AG04450 (cell line): ENCODE measurements around the gene PCNX2. TPM values are rescaled to one million over a fixed set of nuclear protein-coding genes. Genes with fewer than 3 reads are reported as not detected.

Experiments used
- CTCF ChIA-PET: fragments of 300-600, 350-600 bp; formaldehyde crosslinking; extraction: SDS; loops from one replicate; lab custom pipeline; 2022; ENCODE audit warnings: antibody characterized with exemption, inconsistent platforms; lab: Charles Lee
- POLR2A ChIA-PET: fragments of 350-600 bp; formaldehyde crosslinking; extraction: SDS; loops from one replicate; lab custom pipeline; 2021; ENCODE audit warnings: antibody characterized with exemption, inconsistent platforms; lab: Yijun Ruan, JAX
- DNase-seq: peaks from one replicate; pipeline ENCODE4 v3.0.0-alpha.2; 2011; ENCODE audit warnings: low read depth, low spot score
- H3K27ac ChIP-seq: one replicate; pipeline ENCODE4 v1.5.1; 2012; ENCODE audit warnings: low read depth, low read length, control low read depth
- H3K27me3 ChIP-seq: one replicate; pipeline ENCODE4 v1.6.0; 2012; ENCODE audit warnings: low read length; ENCODE audit not compliant: control insufficient read depth, insufficient read depth
- H3K4me3 ChIP-seq: 2 replicates; pipeline ENCODE4 v1.5.1; 2011; ENCODE audit warnings: mild to moderate bottlenecking, low read depth, low read length, control low read depth
- H3K9me3 ChIP-seq: 2 replicates; pipeline ENCODE4 v1.5.1; 2012; ENCODE audit warnings: low read length; ENCODE audit not compliant: control insufficient read depth, insufficient read depth
- polyA plus RNA-seq: library from polyadenylated mRNA; depleted of rRNA; stranded (reverse); fragments of >200 nt; gene quantifications from 2 replicates; pipeline ENCODE4 v1.2.3, GENCODE V29; 2011
- TF ChIP-seq, protein P1 (sequence below): IDR thresholded peaks from 2 replicates; pipeline ENCODE4 v1.5.1; 2011; ENCODE audit warnings: low read depth, low read length, control low read depth, inconsistent platforms

Gene PCNX2
- polyA plus RNA-seq, 1 experiment, result 29.8 TPM

DNA sequence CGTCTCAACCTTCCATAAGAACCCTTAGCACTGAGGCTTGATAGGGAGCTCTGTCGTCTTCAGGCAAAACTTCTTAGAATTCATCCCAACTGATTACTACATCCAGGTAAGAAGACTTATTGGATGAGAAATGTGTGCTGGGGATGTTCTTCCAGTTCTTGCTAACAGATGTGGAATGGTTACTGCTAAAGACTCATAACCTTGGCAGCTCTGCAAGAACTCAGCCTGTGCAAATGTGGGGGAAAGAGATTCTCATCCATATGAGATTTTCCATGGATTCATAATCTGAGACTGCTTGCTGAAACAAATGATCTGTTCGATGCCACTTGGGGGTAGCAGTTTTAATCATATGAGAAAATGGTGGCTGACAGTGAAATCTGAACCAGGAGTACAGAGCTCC, 296.9 kb downstream of the PCNX2 start:
- TF ChIP-seq, protein P1, sequence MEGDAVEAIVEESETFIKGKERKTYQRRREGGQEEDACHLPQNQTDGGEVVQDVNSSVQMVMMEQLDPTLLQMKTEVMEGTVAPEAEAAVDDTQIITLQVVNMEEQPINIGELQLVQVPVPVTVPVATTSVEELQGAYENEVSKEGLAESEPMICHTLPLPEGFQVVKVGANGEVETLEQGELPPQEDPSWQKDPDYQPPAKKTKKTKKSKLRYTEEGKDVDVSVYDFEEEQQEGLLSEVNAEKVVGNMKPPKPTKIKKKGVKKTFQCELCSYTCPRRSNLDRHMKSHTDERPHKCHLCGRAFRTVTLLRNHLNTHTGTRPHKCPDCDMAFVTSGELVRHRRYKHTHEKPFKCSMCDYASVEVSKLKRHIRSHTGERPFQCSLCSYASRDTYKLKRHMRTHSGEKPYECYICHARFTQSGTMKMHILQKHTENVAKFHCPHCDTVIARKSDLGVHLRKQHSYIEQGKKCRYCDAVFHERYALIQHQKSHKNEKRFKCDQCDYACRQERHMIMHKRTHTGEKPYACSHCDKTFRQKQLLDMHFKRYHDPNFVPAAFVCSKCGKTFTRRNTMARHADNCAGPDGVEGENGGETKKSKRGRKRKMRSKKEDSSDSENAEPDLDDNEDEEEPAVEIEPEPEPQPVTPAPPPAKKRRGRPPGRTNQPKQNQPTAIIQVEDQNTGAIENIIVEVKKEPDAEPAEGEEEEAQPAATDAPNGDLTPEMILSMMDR, result no peak
- DNase-seq, result no peak
- H3K27ac ChIP-seq, result no peak overlapping the region
- H3K4me3 ChIP-seq, result no peak overlapping the region
- POLR2A ChIA-PET, result no interaction called here
- H3K27me3 ChIP-seq, result no peaks in the 10 kb centered on the region
- CTCF ChIA-PET, result no interaction called here
- H3K9me3 ChIP-seq, result peaks cover 5% of the 10 kb centered on the region

DNA sequence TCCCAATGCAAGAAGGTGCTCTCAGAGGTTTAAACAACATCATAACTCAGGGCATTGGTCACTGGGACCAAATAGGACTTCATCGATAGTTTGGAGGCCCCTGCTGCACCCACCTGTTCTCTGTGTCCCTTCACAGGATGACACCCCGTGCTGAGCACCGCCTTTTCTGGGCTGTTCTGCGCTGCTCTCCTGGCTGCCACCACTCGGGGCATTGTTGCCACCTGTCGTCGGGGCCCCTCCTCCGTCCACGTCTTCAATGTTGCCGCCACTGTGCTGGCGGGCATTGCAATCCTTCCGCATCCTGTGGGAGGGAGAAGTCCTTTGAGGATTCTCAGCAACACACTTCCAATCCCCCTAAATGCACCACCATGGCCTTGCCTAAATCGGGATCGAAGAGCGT, 297.4 kb downstream of the PCNX2 start:
- POLR2A ChIA-PET, result no interaction called here
- CTCF ChIA-PET, result no interaction called here

DNA sequence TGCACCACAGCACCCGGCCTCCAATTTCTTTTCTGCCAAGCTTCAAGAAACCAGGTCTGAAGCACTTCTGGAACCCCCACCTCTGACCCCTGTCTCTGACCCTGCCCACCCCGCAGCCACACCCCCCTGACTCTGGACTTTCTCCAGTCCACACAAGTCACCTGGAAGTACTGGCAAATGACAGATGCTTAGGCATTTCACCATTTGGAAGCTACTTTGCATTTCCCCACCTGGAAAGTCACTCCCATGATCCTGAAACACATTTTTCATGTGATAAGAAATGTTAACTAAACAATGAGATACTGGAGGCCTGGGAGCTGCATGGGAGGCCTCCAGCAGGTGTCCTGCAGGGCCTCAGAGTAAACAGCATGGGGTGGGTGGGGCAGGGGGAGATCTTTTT, 299.4 kb downstream of the PCNX2 start:
- TF ChIP-seq, protein P1, result no peak
- DNase-seq, result no peak
- ChIA-PET CTCF (no interaction called here), POLR2A (no interaction called here)
- no peak overlapping the region for H3K4me3 ChIP-seq
- H3K9me3 ChIP-seq, result peaks cover 8% of the 10 kb centered on the region
- no peak overlapping the region for H3K27ac ChIP-seq
- H3K27me3 ChIP-seq, result no peaks in the 10 kb centered on the region

More for the DNA sequence above, 297.4 kb downstream of the PCNX2 start:
- no peaks in the 10 kb centered on the region for H3K27me3 ChIP-seq
- DNase-seq, result no peak
- no peak overlapping the region for H3K4me3 ChIP-seq
- TF ChIP-seq, protein P1, result no peak
- H3K9me3 ChIP-seq, result peaks cover 8% of the 10 kb centered on the region
- H3K27ac ChIP-seq, result no peak overlapping the region

DNA sequence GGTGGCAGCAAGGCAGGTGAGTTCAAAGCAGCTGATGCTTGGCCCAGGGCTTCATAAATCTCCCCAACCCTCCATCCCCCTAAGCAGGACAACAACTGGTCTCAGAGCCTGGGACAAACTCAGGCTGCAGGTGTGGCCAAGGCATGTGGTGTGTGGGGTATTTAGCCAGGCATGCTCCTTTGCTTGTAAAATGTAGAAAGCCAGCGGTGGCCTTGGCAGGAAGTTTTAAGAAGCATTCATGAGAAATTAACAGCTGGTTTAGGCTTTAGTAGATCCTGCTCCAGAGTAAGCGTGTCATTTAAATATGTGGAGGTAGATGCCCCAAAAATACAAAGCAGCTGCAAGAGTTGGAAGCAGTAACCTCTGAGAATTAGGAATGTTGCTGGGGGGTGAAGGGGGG, 300.3 kb downstream of the PCNX2 start:
- TF ChIP-seq, protein P1, result no peak
- CTCF ChIA-PET, result no interaction called here
- no peak for DNase-seq
- Histone ChIP-seq H3K27ac (no peak overlapping the region), H3K27me3 (no peaks in the 10 kb centered on the region), H3K4me3 (no peak overlapping the region), H3K9me3 (peaks cover 8% of the 10 kb centered on the region)
- POLR2A ChIA-PET, result no interaction called here

DNA sequence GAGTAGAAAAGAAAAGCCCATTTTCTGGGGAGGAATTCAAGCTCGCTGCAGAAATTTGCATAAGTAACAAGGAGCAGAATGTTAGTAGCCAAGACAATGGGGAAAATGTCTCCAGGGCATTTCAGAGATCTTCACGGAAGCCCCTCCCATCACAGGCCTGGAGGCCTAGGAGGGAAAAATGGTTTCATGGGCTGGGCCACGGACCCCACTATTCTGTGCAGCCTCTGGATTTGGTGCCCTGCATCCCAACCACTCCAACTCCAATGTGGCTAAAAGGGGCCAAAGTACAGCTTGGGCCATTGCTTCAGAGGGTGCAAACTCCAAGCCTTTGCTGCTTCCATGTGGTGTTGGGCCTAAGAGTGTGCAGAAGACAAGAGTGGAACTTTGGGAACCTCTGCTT, 302.0 kb downstream of the PCNX2 start:
- ChIA-PET POLR2A (no interaction called here), CTCF (no interaction called here)
- H3K4me3 ChIP-seq, result no peak overlapping the region
- TF ChIP-seq, protein P1, result no peak
- no peak overlapping the region for H3K27ac ChIP-seq
- DNase-seq, result no peak
- H3K9me3 ChIP-seq, result peaks cover 8% of the 10 kb centered on the region
- no peaks in the 10 kb centered on the region for H3K27me3 ChIP-seq
